Right ventricle myocardium inferior (tissue), 1 donor: Measurements from ENCODE around the gene RNF151. TPM values are rescaled to one million over a fixed set of nuclear protein-coding genes. Genes with fewer than 3 reads are reported as not detected.
"Not testable (repeated sequence)": the region's sequence is repeated elsewhere in the genome, so short reads cannot be mapped to it uniquely, and the experiment has no call there.

Experiments used
- ATAC-seq: fragments of 200-7000 bp; cut with Tn5 transposase; one replicate; pipeline ENCODE4 v1.9.1; 2020; ENCODE audit warnings: mild to moderate bottlenecking, moderate library complexity
- DNase-seq: peaks from one replicate; pipeline ENCODE4 v3.0.0; 2021; ENCODE audit errors: missing footprints
- intact Hi-C: fragments of 100-400 bp; cut with DNase I; formaldehyde crosslinking; loops from one replicate; pipeline ENCODE4 v1.11.0; 2022
- total RNA-seq: library from RNA; stranded (reverse); fragmentation: NEBNext Ultra II Directional; extraction: Animal tissue kit (Norgen Biotek cat#: 25700); gene quantifications from one replicate; pipeline ENCODE4 v1.2.1, GENCODE V29; 2021
- donor health status: DM: no; HTN: yes; CAD: no; lungs with severe emphysema.

The RNF151 gene
- total RNA-seq, 1 donor from 2014 or later: not detected

DNA sequence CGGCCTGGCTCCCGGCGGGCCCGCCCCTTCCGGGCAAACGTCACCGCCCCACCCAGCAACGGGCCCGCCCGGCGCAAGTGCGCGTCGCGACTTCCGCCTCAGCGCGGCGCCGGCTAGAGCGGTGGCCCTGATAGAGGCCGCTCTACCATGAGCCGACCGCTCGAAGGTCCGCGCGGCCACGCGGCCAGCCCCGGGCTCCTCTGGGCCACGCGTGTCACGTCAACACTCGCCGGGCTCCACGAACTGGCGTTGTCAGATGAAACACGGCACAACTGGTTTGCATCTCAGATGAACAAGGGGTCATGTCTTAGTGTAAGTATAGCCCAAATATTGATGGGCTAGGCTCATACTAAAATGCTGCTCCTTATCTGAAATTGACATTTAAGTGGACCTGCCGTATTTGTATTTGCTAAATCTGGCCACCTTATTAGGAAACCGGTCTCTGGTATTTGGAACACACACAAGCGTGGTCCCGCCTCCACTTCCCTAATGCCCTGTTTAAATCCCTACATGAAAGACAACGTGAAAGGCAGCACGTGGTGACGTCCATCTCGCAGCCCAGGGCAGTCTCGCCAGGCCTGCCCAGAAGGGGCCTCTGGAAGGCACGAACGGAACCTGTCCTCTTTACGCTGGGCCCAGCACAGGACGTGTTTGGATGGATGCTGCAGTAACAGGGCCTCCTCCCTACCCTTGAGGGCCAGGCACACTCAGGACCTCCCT is 43.3 kb downstream of the RNF151 start, which contains the start of gene ZNF598:
Gene ZNF598 (minus strand): TSS at position 31 of the 720 bp plus-strand sequence.
- ATAC-seq (peak; percentile 98), DNase-seq (peak; percentile 91)
- intact Hi-C loops: no loop called here

DNA sequence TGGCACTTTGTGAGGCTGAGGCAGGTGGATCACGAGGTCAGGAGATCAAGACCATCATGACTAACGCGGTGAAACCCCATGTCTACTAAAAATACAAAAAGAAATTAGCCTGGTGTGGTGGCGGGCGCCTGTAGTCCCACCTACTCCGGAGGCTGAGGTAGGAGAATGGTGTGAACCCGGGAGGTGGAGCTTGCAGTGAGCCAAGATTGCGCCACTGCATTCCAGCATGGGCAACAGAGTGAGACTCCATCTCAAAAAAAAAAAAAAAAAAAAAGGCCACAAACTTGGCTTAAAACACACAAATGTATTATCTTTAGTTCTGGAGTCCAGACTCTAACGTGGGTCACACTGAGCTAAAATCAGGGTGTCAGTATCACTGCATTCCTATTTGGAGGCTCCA is 45.1 kb downstream of the RNF151 start:
- ATAC-seq, DNase-seq, intact Hi-C loops: not testable (repeated sequence)

DNA sequence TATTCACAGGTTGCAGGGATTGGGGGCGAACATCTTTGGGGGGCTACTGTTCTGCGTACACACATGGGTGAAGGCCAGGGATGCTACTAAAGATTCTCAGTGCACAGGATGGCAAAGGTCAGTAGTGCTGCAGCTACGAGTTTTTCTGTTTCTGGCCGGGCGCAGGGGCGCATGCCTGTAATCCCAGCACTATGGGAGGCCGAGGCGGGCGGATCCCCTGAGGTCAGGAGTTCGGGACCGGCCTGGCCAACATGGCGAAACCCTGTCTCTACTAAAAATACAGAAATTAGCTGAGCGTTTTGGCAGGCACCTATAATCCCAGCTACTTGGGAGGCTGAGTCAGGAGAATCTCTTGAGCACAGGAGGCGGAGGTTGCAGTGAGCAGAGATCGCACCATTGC is 46.9 kb downstream of the RNF151 start:
- ATAC-seq (no peak), DNase-seq (no peak)
- intact Hi-C loops: no loop called here

DNA sequence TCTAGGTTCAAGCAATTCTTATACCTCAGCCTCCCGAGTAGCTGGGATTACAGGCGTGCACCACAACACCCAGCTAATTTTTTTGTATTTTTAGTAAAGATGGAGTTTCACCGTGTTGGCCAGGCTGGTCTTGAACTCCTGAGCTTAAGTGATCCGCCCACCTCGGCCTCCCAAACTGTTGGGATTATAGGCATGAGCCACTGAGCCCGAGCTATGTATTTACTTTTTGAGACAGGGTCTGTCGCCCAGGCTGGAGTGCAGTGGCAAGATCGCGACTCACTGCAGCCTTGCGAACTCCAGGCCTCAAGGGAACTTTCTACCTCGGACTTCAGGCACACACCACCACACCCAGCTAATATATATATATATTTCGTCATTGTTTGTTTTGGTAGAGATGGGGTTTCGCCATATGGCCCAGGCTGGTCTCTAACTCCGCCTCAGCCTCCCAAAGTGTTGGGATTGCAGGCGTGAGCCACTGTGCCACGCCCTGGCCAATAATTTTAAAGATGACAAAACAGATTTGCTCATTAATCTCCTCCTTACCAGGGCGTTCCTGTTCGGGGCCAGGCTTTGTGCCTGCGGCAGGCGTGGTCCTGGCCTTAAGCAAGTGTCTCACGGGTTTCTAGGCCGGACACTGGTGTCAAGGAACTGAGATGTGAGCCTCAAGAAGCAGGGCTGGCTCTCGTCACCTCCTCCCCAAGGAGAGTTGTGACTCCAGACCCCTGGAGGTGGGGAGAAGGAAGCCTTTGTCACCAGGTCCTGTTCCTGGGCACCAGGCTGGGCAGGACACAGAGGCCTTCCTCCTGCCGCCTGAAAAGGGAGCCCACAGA is 48.7 kb downstream of the RNF151 start:
- ATAC-seq: no peak
- intact Hi-C loops: no loop called here
- no peak for DNase-seq

DNA sequence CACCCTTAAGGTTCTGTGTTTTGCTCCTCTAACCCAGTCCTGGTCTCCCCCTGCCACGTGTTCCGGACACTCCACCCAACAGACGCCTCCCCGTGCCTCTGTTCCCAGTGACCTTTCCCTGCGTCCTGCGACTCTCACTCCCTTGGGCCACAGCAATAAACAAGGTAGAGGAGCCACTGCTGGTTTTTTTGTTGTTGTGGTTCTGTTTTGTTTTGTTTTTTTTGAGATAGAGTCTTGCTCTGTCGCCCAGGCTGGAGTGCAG is 49.2 kb downstream of the RNF151 start:
- ATAC-seq: no peak
- DNase-seq: no peak
- intact Hi-C loops: no loop called here

DNA sequence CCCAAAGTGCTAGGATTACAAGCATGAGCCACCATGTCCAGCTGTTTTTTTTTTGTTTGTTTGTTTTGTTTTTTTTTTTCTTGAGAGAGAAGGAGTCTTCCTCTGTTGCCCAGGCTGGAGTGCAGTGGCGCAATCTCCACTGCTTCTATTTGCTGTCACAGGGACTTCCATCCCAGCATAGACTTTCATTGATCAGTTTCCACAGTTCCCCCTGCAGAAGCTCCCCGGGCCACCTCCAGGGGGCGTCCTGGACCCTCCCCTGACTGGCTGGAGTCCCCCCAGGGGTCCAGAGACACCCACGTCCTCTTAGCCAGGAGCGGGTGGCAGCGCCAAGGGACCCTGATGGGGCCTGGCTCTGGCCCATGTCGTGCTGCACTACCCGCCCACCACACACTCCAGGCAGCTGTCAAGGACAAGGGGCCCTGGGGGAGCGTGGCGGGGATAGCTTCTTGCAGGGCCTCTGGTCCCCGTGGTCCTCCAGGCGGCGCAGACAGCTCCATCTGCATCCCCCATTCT is 49.8 kb downstream of the RNF151 start:
- intact Hi-C loops: no loop called here

More for the DNA sequence above, 49.8 kb downstream of the RNF151 start:
- no peak for DNase-seq
- no peak for ATAC-seq

Other genes with a start within 250 kb of the RNF151 start
- 33.9 TPM for gene NME3, start 195.3 kb upstream of the RNF151 start, total RNA-seq
- 8.2 TPM for gene EME2, start 194.0 kb upstream of the RNF151 start, total RNA-seq
- 80.8 TPM for gene MRPS34, start 193.7 kb upstream of the RNF151 start, total RNA-seq
- gene SPSB3, start 184.3 kb upstream of the RNF151 start, total RNA-seq: 36.1 TPM
- gene NUBP2, start 183.9 kb upstream of the RNF151 start, total RNA-seq: 37.9 TPM
- gene IGFALS, start 173.2 kb upstream of the RNF151 start, total RNA-seq: not detected
- 171 TPM for gene HAGH, start 140.0 kb upstream of the RNF151 start, total RNA-seq
- 28.3 TPM for gene FAHD1, start 139.7 kb upstream of the RNF151 start, total RNA-seq
- not detected for gene MEIOB, start 94.7 kb upstream of the RNF151 start, total RNA-seq
- not detected for gene HS3ST6, start 48.4 kb upstream of the RNF151 start, total RNA-seq
- 25.3 TPM for gene MSRB1, start 23.7 kb upstream of the RNF151 start, total RNA-seq
- 271 TPM for gene RPL3L, start 12.2 kb upstream of the RNF151 start, total RNA-seq
- gene NDUFB10, start 7.3 kb upstream of the RNF151 start, total RNA-seq: 737 TPM
- 907 TPM for gene RPS2, start 2.0 kb upstream of the RNF151 start, total RNA-seq
- gene TBL3, start 5.2 kb downstream of the RNF151 start, total RNA-seq: 24.9 TPM
- gene NOXO1, start 14.6 kb downstream of the RNF151 start, total RNA-seq: 0.22 TPM
- gene GFER, start 17.3 kb downstream of the RNF151 start, total RNA-seq: 25.8 TPM
- 0.62 TPM for gene SYNGR3, start 23.1 kb downstream of the RNF151 start, total RNA-seq
- gene ZNF598, start 43.0 kb downstream of the RNF151 start, total RNA-seq: 18.5 TPM
- not detected for gene NPW, start 52.9 kb downstream of the RNF151 start, total RNA-seq
- 292 TPM for gene NHERF2, start 60.0 kb downstream of the RNF151 start, total RNA-seq
- 23.3 TPM for gene NTHL1, start 81.0 kb downstream of the RNF151 start, total RNA-seq
- gene TSC2, start 81.1 kb downstream of the RNF151 start, total RNA-seq: 62.8 TPM
- 85.8 TPM for gene PKD1, start 169.0 kb downstream of the RNF151 start, total RNA-seq
- 0.87 TPM for gene RAB26, start 181.8 kb downstream of the RNF151 start, total RNA-seq
- 27.3 TPM for gene TRAF7, start 188.9 kb downstream of the RNF151 start, total RNA-seq
- gene CASKIN1, start 229.7 kb downstream of the RNF151 start, total RNA-seq: 5.8 TPM
- 25.3 TPM for gene MLST8, start 238.6 kb downstream of the RNF151 start, total RNA-seq
- gene BRICD5, start 244.0 kb downstream of the RNF151 start, total RNA-seq: 13.2 TPM
- gene PGP, start 248.0 kb downstream of the RNF151 start, total RNA-seq: 35.1 TPM